HG03039 (cell line): ENCODE measurements around the gene BCO1.

Experiments
- ATAC-seq: cut with Tn5 transposase; IDR thresholded peaks from one replicate; pipeline ENCODE4 v1.9.1; 2021; ENCODE audit warnings: mild to moderate bottlenecking, moderate library complexity; ENCODE audit not compliant: unreplicated experiment

Gene BCO1

GRCh38 chr16:81315271-81316175, 77.0 kb downstream of the BCO1 start:
- peak; percentile 31 for ATAC-seq

DNA sequence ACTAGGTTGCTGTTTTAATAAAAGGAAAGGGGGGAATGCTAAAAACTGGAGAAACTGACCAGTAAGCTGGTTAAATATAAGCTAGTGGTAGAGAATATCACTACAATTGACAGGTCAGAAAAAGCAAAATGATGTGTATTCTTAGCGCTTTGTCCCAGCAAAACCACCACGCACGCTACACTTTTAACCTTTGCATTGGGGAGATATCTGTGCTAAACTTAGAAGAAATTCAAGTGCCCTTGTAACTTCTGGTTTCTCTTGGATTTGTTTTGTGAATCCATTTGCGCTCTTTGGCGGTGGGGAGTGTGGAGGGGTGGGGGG, 77.6 kb downstream of the BCO1 start:
- no peak for ATAC-seq

DNA sequence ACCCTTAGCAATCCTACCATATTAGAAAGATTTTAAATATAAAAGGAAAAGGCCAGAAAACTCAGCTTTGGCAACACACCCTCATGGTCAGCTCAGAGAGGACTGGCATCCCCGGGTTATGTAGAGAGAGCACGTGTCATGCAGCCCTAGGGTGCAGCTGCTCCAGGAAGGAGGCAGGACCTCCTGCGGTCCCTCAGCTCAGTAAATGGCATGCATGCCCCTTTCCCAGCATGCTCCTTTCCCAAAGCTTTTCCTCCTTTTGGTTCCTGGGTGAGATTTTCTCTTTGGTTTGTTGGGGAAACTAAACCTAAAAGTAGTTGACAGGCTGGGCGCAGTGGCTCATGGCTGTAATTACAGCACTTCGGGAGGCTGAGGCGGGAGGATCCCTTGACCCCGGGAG, 80.2 kb downstream of the BCO1 start:
- ATAC-seq: no peak

DNA sequence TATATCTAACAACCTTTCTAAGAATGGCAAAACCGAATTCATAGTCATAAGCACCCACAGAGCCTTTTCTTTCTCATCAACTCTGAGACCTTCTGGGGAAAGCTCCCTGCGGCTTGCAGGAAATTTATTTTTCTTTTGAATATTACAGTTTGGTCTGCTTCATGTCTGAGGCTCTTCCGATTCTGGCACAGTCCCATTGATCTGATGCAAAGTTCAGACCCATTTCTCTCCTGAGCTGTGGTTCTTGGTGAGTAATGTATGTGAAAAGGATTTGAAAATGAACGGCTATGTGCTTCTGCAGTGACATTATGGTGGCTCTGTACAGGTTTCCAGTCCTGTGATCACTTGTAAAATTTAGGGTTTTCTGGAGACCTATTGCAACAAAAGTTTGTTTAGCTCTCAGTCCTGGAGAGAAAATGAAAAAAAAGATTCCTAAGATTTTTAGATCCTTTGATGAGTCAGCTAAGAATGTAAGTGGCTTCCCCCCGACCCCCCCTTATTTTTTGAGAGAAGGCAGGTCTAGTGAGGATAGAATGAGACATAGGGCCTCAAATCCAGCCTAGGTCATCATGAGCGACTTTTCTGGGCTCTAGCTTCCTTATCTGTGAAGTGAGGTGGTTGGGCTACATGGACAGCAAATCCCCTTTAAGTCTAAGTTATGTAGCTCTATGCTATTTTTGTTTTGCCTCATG, 80.9 kb downstream of the BCO1 start:
- ATAC-seq: no peak

DNA sequence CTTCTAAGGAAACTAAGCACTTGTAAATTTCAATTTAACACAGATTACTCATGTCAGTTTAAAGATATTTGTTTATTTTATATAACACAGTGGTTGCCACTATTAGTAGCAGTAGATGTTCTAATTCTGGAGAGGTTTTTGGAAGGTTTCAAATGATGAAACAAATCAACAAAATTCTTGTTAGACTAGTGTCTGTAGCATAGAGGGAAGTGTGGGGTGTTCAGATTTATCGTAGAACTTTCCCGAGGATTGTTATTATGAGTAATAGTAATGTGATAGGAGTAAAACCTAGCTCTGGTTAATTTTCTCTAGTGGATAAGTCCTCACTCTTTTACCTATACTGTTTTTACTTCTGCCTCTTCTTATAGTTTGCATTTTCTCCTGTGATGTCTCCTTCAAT, 82.5 kb downstream of the BCO1 start:
- ATAC-seq: no peak

GRCh38 chr16:81321536-81321935, 83.0 kb downstream of the BCO1 start:
- ATAC-seq: no peak

GRCh38 chr16:81324808-81325207, 86.3 kb downstream of the BCO1 start:
- no peak for ATAC-seq

- ATAC-seq: no peak
Observed at GRCh38 chr16:81327011-81327410, 88.5 kb downstream of the BCO1 start.

DNA sequence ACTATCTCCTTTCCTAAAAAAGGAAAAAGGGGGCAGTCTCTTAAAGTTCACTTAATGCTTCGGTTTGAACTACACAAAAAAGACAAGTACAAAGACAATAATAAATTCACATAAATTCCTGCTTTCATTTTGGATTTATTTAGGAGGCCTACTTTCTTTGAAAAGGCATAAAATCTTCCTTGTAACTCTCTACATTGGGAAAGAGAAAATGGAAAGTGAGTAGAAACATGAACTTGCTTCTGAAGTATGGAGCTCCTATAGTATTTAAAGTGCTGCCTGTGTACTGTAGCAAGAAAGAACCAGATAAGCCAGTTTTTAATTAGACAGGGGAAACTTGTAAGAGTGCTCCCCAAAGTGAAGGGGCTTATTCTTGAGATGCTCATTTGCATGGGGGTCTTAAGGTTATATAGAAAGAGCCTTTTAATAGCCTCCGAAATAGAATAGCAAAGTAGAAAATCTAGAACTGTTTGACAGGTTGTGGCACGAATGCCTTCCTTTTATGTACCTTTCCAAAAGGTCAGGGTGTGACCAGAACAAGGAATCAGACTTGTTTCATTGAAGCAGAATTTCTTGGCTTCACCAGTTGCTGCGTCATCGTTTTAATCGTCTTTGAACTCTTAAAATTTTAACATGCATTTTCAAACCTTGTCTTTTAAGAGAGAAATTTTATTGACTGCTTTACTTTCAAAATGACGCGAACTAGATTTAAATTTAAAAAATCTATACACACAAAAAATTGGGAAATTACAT, 89.1 kb downstream of the BCO1 start:
- no peak for ATAC-seq

- ATAC-seq: no peak
Observed at GRCh38 chr16:81329947-81330346, 91.5 kb downstream of the BCO1 start.

- ATAC-seq: no peak
Observed at GRCh38 chr16:81333356-81333755, 94.9 kb downstream of the BCO1 start.

DNA sequence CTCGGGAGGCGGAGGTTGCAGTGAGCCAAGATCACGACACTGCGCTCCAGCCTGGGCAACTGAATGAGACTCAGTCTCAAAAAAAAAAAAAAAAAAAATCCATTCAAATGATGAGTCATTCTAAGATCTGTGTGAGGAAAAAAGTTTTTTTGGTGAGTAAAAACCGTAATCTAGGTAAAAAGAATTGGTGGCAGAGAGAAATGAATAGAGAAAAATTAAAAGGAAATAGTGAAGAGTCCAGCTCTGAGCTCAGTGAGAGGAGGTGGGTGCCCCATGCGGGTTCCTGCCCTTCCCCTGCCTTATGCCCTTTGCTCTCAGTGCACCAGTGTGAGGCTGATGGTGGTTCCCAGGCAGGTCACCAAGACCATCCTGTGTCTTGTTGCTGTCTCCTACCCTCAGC, 97.2 kb downstream of the BCO1 start:
- no peak for ATAC-seq

DNA sequence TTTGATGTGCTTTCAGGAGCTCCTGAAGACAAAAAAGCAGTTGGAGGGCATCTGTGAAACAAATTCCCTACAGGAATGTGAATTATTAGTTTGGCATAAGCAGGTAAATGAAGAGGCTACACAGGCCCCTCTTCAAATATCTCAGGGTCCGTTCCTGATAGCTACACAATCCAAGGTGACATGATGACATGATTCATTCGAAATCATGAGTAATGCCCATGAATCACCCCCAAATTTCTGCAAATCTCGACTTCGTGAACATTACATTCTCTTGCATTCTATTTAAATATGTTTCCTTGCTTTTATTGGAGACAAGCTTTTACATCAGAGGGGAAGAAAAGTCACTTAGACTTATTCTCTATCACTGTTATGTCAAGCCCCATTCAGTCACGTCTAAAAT, 98.6 kb downstream of the BCO1 start:
- ATAC-seq: no peak
